Keratinocyte (primary cell): Measurements from ENCODE around the gene BCO2.

ENCODE experiments used
- EZH2 ChIP-seq: IDR thresholded peaks from one replicate; pipeline ENCODE4 v1.6.1; 2012; ENCODE audit warnings: inconsistent platforms, mild to moderate bottlenecking, low read length, moderate library complexity
- TF ChIP-seq, protein P1 (sequence below), 3 experiments: IDR thresholded peaks in 1 of 3; conservative IDR thresholded peaks in 1 of 3; optimal IDR thresholded peaks in 1 of 3; 2 replicates in 2 of 3; 3 replicates in 1 of 3; pipeline versions ENCODE3 to v1.5.1; 2011; ENCODE audit warnings: low read length in 3 of 3, mild to moderate bottlenecking in 3 of 3, moderate library complexity in 2 of 3, control low read depth in 1 of 3, inconsistent platforms in 1 of 3; ENCODE audit not compliant: insufficient read depth in 2 of 3; ENCODE audit errors: extremely low read depth in 1 of 3

GRCh38 chr11:112255067-112255720, 79.9 kb downstream of the BCO2 start:
- TF ChIP-seq EZH2: no peak
- TF ChIP-seq, protein P1, sequence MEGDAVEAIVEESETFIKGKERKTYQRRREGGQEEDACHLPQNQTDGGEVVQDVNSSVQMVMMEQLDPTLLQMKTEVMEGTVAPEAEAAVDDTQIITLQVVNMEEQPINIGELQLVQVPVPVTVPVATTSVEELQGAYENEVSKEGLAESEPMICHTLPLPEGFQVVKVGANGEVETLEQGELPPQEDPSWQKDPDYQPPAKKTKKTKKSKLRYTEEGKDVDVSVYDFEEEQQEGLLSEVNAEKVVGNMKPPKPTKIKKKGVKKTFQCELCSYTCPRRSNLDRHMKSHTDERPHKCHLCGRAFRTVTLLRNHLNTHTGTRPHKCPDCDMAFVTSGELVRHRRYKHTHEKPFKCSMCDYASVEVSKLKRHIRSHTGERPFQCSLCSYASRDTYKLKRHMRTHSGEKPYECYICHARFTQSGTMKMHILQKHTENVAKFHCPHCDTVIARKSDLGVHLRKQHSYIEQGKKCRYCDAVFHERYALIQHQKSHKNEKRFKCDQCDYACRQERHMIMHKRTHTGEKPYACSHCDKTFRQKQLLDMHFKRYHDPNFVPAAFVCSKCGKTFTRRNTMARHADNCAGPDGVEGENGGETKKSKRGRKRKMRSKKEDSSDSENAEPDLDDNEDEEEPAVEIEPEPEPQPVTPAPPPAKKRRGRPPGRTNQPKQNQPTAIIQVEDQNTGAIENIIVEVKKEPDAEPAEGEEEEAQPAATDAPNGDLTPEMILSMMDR (optimal IDR thresholded peaks at IDR 0.05 in 1 of 3, IDR thresholded peaks at IDR 0.05 in 1 of 3, conservative IDR thresholded peaks at IDR 0.05 in 1 of 3; ENCODE audit: extremely low read depth in 1 of 3, insufficient read depth in 2 of 3, low read length in 3 of 3): no peak
